A673 (cell line): Measurements from ENCODE around the gene IL36G. TPM values are rescaled to one million over a fixed set of nuclear protein-coding genes. Genes with fewer than 3 reads are reported as not detected.

ENCODE experiments used
- BruUV-seq: library from RNA; stranded (reverse); fragments of 400-500 nt; replicated peaks from 2 replicates; lab custom pipeline; 2021; lab: Mats Ljungman, UMichigan
- CTCF ChIA-PET: fragments of 300-600 bp; sonication (Branson Sonifier 250); formaldehyde crosslinking; loops from one replicate; lab custom pipeline; 2022; ENCODE audit warnings: antibody characterized with exemption; lab: Charles Lee
- POLR2A ChIA-PET: fragments of 300-600 bp; sonication (Branson Sonifier 250); formaldehyde crosslinking; loops from one replicate; lab custom pipeline; 2022; ENCODE audit warnings: antibody characterized with exemption; ENCODE audit not compliant: low non-redundant PET; lab: Charles Lee
- DNase-seq: peaks from one replicate; pipeline ENCODE4 v3.0.0-alpha.2; 2015; ENCODE audit warnings: low spot score
- H3K27ac ChIP-seq: fragments of 200-600 bp; sonication (generic); 2 replicates; pipeline ENCODE4 v1.5.1; 2016; ENCODE audit warnings: mixed run types, low read depth, mild to moderate bottlenecking, mixed read lengths, antibody characterized with exemption, low read length; ENCODE audit not compliant: poor library complexity, severe bottlenecking
- H3K27me3 ChIP-seq: fragments of 200-600 bp; sonication (generic); replicated peaks from 2 replicates; pipeline ENCODE4 v1.6.1; 2017; ENCODE audit warnings: mixed run types, low read depth, mild to moderate bottlenecking, mixed read lengths, antibody characterized with exemption, low read length; ENCODE audit not compliant: insufficient read depth, poor library complexity
- H3K36me3 ChIP-seq: fragments of 200-600 bp; sonication (generic); 2 replicates; pipeline ENCODE4 v1.6.1; 2016; ENCODE audit warnings: mixed run types, mild to moderate bottlenecking, mixed read lengths, antibody characterized with exemption, low read length; ENCODE audit not compliant: insufficient read depth, poor library complexity, severe bottlenecking
- H3K4me1 ChIP-seq: fragments of 200-600 bp; sonication (generic); 2 replicates; pipeline ENCODE4 v1.6.1; 2017; ENCODE audit warnings: mixed run types, mild to moderate bottlenecking, mixed read lengths, antibody characterized with exemption, low read length; ENCODE audit not compliant: insufficient read depth, poor library complexity, severe bottlenecking
- H3K4me3 ChIP-seq: fragments of 200-600 bp; sonication (generic); 2 replicates; pipeline ENCODE4 v1.5.1; 2016; ENCODE audit warnings: low read depth, mixed run types, mild to moderate bottlenecking, mixed read lengths, low read length; ENCODE audit not compliant: poor library complexity, severe bottlenecking
- H3K9me3 ChIP-seq: fragments of 200-600 bp; sonication (generic); 2 replicates; pipeline ENCODE4 v1.6.1; 2016; ENCODE audit warnings: mixed run types, low read depth, mild to moderate bottlenecking, mixed read lengths, antibody characterized with exemption, low read length; ENCODE audit not compliant: poor library complexity, severe bottlenecking
- CTCF ChIP-seq: fragments of 300-800, 200-600 bp; sonication (generic); conservative IDR thresholded peaks from 2 replicates; pipeline ENCODE4 v1.5.1; 2017; ENCODE audit warnings: low read depth, mild to moderate bottlenecking, antibody characterized with exemption, low read length, moderate library complexity, mixed read lengths
- EZH2 ChIP-seq: fragments of 200-600 bp; sonication (generic); IDR thresholded peaks from 2 replicates; pipeline ENCODE4 v1.6.1; 2017; ENCODE audit warnings: borderline replicate concordance, low read depth, mild to moderate bottlenecking, mixed read lengths, antibody characterized with exemption, low read length; ENCODE audit not compliant: poor library complexity, severe bottlenecking
- intact Hi-C: fragments of 100-400 bp; cut with micrococcal nuclease; formaldehyde crosslinking; loops from one replicate; pipeline ENCODE4 v1.10.0; 2022; ENCODE audit not compliant: unreplicated experiment
- total RNA-seq: library from RNA; stranded (reverse); gene quantifications from 2 replicates; pipeline ENCODE4 v1.2.3, GENCODE V29; 2021

The IL36G gene
- total RNA-seq, 1 experiment from 2014 or later, result not detected

- DNase-seq, result no peak
- H3K27me3 ChIP-seq, result peaks cover 24% of the 10 kb centered on the region
- H3K4me1 ChIP-seq, result no peaks in the 10 kb centered on the region
- CTCF ChIA-PET, result no interaction called here
- POLR2A ChIA-PET, result no interaction called here
- TF ChIP-seq EZH2, result no peak
- TF ChIP-seq CTCF, result no peak
- intact Hi-C loops, result no loop called here
- H3K4me3 ChIP-seq, result no peak overlapping the region
- H3K36me3 ChIP-seq, result no peaks in the 10 kb centered on the region
- BruUV-seq, result no TSS peak
- peaks cover 12% of the 10 kb centered on the region for H3K9me3 ChIP-seq
- H3K27ac ChIP-seq, result no peak overlapping the region
These were observed 17.6 kb downstream of the IL36G start for GRCh38 chr2:112995346-112995920.

GRCh38 chr2:112996635-112997034 is 18.8 kb downstream of the IL36G start:
- H3K9me3 ChIP-seq, result peaks cover 22% of the 10 kb centered on the region
- no TSS peak for BruUV-seq
- POLR2A ChIA-PET, result no interaction called here

GRCh38 chr2:112997151-112997550 is 19.3 kb downstream of the IL36G start:
- intact Hi-C loops, result no loop called here
- Histone ChIP-seq H3K36me3 (no peaks in the 10 kb centered on the region), H3K27me3 (peaks cover 24% of the 10 kb centered on the region), H3K4me3 (no peak overlapping the region), H3K4me1 (no peaks in the 10 kb centered on the region), H3K9me3 (peaks cover 22% of the 10 kb centered on the region), H3K27ac (no peak overlapping the region)
- ChIA-PET CTCF (no interaction called here), POLR2A (no interaction called here)
- no peak for DNase-seq
- no peak for TF ChIP-seq EZH2
- TF ChIP-seq CTCF, result no peak
- no TSS peak for BruUV-seq

More at GRCh38 chr2:112996635-112997034, 18.8 kb downstream of the IL36G start:
- Histone ChIP-seq H3K36me3 (no peaks in the 10 kb centered on the region), H3K4me3 (no peak overlapping the region), H3K27ac (no peak overlapping the region), H3K27me3 (peaks cover 24% of the 10 kb centered on the region), H3K4me1 (no peaks in the 10 kb centered on the region)
- CTCF ChIA-PET, result no interaction called here
- no peak for DNase-seq
- TF ChIP-seq EZH2 (no peak), CTCF (no peak)
- intact Hi-C loops, result no loop called here
